ENCODE data around the gene CABYR.
A peak's percentile ranks its signal among the peaks of the same experiment; 100 is the strongest.

DNA sequence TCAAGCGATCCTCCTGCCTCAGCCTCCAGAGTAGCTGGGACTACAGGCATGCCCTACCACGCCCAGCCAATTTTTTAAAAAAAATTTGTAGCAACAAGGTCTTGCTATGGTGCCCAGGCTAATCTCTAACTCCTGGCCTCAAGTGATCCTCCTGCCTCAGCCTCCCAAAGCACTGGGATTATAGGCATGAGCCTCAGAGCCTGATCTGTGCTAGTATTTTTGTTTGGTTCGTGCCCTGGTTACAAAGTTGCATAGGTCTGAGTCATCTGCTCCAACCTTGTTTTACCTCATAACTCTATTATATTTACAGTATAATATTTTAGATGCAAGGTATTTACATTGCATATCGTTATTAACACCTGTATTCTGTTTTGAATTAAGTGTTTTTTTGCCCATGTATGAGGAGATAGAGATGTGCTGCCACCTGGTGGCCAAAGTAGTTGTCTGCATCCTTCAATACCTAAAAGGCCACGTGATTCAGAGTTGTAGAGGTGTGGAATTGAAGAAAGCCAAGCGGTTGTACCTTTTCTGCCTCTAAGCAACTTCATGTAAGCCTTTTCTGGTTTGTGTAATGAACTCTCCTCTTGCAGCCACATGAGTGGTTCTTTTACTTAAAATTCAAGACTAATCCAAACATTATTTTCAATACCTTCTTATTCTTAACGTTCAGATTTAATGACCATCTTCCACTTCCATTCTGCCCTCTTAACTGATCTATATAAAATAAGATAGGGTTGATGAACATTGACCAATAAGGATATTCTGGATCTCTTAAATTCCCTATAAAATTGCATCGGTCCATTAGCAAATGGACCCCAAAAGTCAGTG, 19.9 kb upstream of the CABYR start:
- TF ChIP-seq CTCF (IDR thresholded peaks at IDR 0.05) (peak; percentile 91 to 97 (median 92)), POLR2AphosphoS5 (IDR thresholded peaks at IDR 0.05) (peak in 1 of 2 donors; percentile 6), POLR2A (IDR thresholded peaks at IDR 0.05; ENCODE audit: low read depth) (no peak)
